HG02885 (cell line): ENCODE data around the gene BCL11B.

Experiments used
- ATAC-seq: cut with Tn5 transposase; IDR thresholded peaks from one replicate; pipeline ENCODE4 v1.9.1; 2021; ENCODE audit warnings: mild to moderate bottlenecking; ENCODE audit not compliant: unreplicated experiment, poor library complexity

BCL11B gene

GRCh38 chr14:99242238-99242637 is 29.8 kb downstream of the BCL11B start:
- ATAC-seq, result no peak

- ATAC-seq, result no peak
Measured at GRCh38 chr14:99241325-99242010, 30.5 kb downstream of the BCL11B start.

GRCh38 chr14:99240627-99241324 is 31.2 kb downstream of the BCL11B start:
- no peak for ATAC-seq

- ATAC-seq, result no peak
Measured at GRCh38 chr14:99239661-99240092, 32.3 kb downstream of the BCL11B start.

GRCh38 chr14:99238216-99238615 is 33.8 kb downstream of the BCL11B start:
- ATAC-seq, result no peak

GRCh38 chr14:99237288-99237687 is 34.7 kb downstream of the BCL11B start:
- no peak for ATAC-seq

DNA sequence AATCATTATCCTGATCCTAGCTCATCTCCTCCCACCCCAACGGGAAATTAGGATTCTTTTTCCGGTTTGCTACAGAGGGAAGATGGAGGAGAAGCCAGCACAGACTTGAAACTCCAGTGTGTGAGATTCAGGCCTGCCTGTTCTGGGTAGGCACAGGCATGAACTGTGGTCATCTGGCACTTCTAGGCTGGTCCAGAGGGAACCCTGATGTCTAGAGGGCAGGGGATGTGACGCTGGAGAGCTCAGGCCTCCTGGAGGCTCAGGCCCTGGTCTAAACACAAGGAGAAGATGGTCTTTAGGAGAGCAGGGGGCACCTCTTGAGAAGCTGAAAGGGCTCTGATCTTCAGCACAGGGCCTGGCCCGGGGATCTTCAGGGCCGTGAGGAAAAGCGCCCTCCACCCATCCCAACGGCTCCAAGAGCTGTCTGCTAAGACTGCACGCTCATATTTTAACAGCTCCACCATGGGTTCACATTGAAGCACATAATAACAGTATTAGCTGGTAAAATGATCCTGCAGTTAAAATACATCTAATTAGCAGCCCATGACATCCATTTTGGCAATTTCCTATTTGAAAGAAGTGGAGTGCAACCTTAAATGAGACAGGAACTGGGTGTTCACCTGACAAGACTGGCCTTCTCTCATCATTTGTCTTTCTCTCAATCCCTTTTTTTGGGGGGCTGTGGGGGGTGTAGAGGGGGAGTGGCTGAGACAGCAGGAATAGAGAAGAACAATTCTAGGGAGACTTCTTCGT is 35.4 kb downstream of the BCL11B start:
- ATAC-seq, result no peak

- no peak for ATAC-seq
Measured at GRCh38 chr14:99235582-99236320, 36.2 kb downstream of the BCL11B start.

DNA sequence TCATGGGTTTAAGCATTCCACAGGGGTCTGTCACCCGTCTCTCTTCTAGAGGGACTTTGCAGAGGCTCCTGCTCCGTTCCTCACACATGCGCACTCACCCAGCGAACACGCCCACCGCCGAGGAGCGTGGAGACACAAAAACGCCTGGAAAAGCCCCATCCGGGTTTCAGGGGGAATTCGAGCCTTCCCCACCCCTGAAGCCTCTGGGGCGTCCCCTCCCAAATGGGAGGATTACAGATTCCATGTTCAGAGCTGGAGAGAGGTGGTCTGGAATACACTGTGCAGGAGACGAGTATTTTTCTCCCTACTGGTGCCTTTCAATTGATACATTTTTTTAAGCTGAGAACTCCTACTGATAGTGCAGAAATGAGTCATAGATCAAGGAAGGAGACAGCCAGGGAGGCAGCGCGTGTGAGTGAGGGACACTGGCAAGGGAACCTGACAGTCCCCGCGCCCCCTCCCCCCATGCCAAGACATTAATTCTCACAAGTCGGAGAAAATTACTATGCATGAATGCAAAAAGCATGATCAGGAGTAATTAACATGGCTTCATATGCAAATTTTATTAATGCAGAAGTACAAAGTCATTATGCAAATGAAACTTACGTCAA is 36.9 kb downstream of the BCL11B start:
- ATAC-seq, result no peak

- no peak for ATAC-seq
Measured at GRCh38 chr14:99234355-99234754, 37.6 kb downstream of the BCL11B start.

- no peak for ATAC-seq
Measured at GRCh38 chr14:99233222-99234035, 38.6 kb downstream of the BCL11B start.

GRCh38 chr14:99232714-99233214 is 39.2 kb downstream of the BCL11B start:
- no peak for ATAC-seq

DNA sequence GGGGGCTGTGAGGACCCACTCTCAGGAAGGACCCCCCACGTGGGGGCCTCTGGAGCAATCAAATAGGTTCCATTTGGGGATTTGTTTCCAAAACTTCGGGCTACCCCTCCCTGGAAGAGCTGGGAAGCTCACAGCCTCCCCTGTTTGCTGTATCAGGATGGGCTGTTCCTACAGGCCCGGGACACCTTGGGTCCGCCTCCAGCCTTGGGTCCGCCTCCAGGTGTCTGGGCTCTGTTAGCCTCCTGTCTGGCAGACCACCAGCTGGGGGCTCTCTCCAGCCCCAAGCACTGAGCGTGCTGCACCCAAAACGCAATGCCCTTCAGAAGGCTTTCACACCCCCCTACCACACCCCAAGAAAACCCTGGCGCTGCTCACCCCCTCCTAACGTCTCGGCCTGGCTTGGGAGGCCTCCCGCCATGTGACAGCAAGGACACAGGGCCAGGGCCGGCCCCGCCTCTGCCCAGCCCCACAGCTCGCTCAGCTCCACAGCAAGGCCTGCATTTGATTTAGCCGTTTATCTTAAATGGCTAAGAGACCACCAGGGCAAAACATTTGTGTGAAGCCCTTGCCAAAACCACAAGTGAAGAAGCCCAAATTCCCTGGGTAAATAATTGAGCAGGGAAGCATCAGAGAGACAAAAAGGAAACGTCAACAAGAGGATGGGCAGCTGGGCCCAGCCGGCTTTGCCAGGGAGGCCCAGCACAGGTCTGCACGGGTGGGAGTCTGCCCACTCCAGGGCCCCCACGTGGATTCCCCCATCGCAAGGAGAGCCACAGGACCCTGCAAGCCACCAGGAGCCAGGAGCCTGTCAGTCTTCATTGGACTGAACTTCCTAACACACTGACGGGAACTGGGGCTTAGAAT is 39.9 kb downstream of the BCL11B start:
- ATAC-seq, result no peak

- ATAC-seq, result no peak
Measured at GRCh38 chr14:99231161-99231849, 40.7 kb downstream of the BCL11B start.

- no peak for ATAC-seq
Measured at GRCh38 chr14:99230208-99231151, 41.5 kb downstream of the BCL11B start.

GRCh38 chr14:99229654-99230207 is 42.3 kb downstream of the BCL11B start:
- no peak for ATAC-seq
